IMR-90 (cell line): Measurements from ENCODE around the gene CSKMT. TPM values are rescaled to one million over a fixed set of nuclear protein-coding genes. Genes with fewer than 3 reads are reported as not detected.

ENCODE experiments used
- ATAC-seq: fragments of 200-7000 bp; cut with Tn5 transposase; 2 replicates; pipeline ENCODE4 v1.9.1; 2020; ENCODE audit warnings: low read depth, mild to moderate bottlenecking, moderate library complexity
- BruUV-seq: library from RNA; stranded (reverse); fragments of 400-500 nt; replicated peaks from 2 replicates; lab custom pipeline; 2021; lab: Mats Ljungman, UMichigan
- CTCF ChIA-PET: fragments of 300-600 bp; formaldehyde crosslinking; extraction: SDS; loops from one replicate; lab custom pipeline; 2021; ENCODE audit warnings: antibody characterized with exemption; lab: Yijun Ruan, JAX
- POLR2A ChIA-PET: fragments of 300-600 bp; sonication (Branson Sonifier 250); formaldehyde crosslinking; loops from one replicate; lab custom pipeline; 2022; ENCODE audit warnings: antibody characterized with exemption; ENCODE audit not compliant: unreplicated experiment; lab: Charles Lee
- DNase-seq: peaks from one replicate; pipeline ENCODE4 v3.0.0; 2013
- H2AFZ ChIP-seq: replicated peaks from 2 replicates; pipeline ENCODE3; 2013; ENCODE audit warnings: low read length, mild to moderate bottlenecking; ENCODE audit not compliant: poor library complexity
- H2AK5ac ChIP-seq: 2 replicates; pipeline ENCODE4 v1.6.1; 2013; ENCODE audit warnings: low read depth, low read length, inconsistent platforms
- H2AK9ac ChIP-seq: replicated peaks from 2 replicates; pipeline ENCODE3; 2013; ENCODE audit warnings: mild to moderate bottlenecking, low read depth, low read length, moderate library complexity; ENCODE audit not compliant: poor library complexity
- H2BK120ac ChIP-seq: 2 replicates; pipeline ENCODE4 v1.6.1; 2013; ENCODE audit warnings: low read depth, low read length, inconsistent platforms
- H2BK15ac ChIP-seq: 3 replicates; pipeline ENCODE4 v1.6.1; 2013; ENCODE audit warnings: low read depth, low read length, inconsistent platforms
- H2BK20ac ChIP-seq: 2 replicates; pipeline ENCODE4 v1.6.1; 2013; ENCODE audit warnings: low read depth, mild to moderate bottlenecking, inconsistent platforms, low read length, moderate library complexity
- H2BK5ac ChIP-seq: 2 replicates; pipeline ENCODE4 v1.6.1; 2013; ENCODE audit warnings: mild to moderate bottlenecking, low read depth, low read length, inconsistent platforms; ENCODE audit not compliant: poor library complexity, severe bottlenecking
- H3K14ac ChIP-seq: replicated peaks from 2 replicates; pipeline ENCODE4 v1.6.1; 2013; ENCODE audit warnings: low read depth, low read length, inconsistent platforms
- H3K18ac ChIP-seq: 2 replicates; pipeline ENCODE4 v1.6.1; 2013; ENCODE audit warnings: low read depth, low read length, control low read depth
- H3K23ac ChIP-seq: 2 replicates; pipeline ENCODE4 v1.6.1; 2013; ENCODE audit warnings: low read depth, low read length, inconsistent platforms
- H3K27ac ChIP-seq: 2 replicates; pipeline ENCODE4 v1.5.1; 2013; ENCODE audit warnings: mild to moderate bottlenecking, control low read depth, low read length; ENCODE audit not compliant: insufficient read depth
- H3K27me3 ChIP-seq: 2 replicates; pipeline ENCODE4 v1.6.1; 2013; ENCODE audit warnings: low read length; ENCODE audit not compliant: control insufficient read depth, insufficient read depth
- H3K36me3 ChIP-seq: 2 replicates; pipeline ENCODE4 v1.6.1; 2013; ENCODE audit warnings: low read length, mixed read lengths; ENCODE audit not compliant: control insufficient read depth, insufficient read depth
- H3K4ac ChIP-seq: 2 replicates; pipeline ENCODE4 v1.6.1; 2013; ENCODE audit warnings: low read depth, low read length, inconsistent platforms
- H3K4me1 ChIP-seq: 2 replicates; pipeline ENCODE4 v1.6.1; 2013; ENCODE audit warnings: low read length, mixed read lengths; ENCODE audit not compliant: control insufficient read depth, insufficient read depth
- H3K4me2 ChIP-seq: 2 replicates; pipeline ENCODE4 v1.6.1; 2013; ENCODE audit warnings: low read depth, mild to moderate bottlenecking, control low read depth, low read length, moderate library complexity
- H3K4me3 ChIP-seq: 2 replicates; pipeline ENCODE4 v1.5.1; 2013; ENCODE audit warnings: low read depth, mild to moderate bottlenecking, control low read depth, low read length, moderate library complexity; ENCODE audit not compliant: insufficient read depth
- H3K56ac ChIP-seq: 2 replicates; pipeline ENCODE4 v1.6.1; 2013; ENCODE audit warnings: low read length, inconsistent platforms; ENCODE audit not compliant: insufficient read depth; ENCODE audit errors: extremely low read depth
- H3K79me1 ChIP-seq, 2 experiments: 2 replicates each; pipeline ENCODE4 v1.6.1; 2013; ENCODE audit warnings: low read length in 2 of 2, inconsistent platforms in 1 of 2, low read depth in 1 of 2
- H3K9ac ChIP-seq: 2 replicates; pipeline ENCODE4 v1.6.1; 2013; ENCODE audit warnings: low read depth, low read length, control low read depth
- H3K9me1 ChIP-seq: 2 replicates; pipeline ENCODE4 v1.6.1; 2013; ENCODE audit warnings: low read length, inconsistent platforms; ENCODE audit not compliant: insufficient read depth
- H3K9me3 ChIP-seq: 2 replicates; pipeline ENCODE4 v1.6.1; 2013; ENCODE audit warnings: low read length; ENCODE audit not compliant: control insufficient read depth, insufficient read depth
- H4K20me1 ChIP-seq: 2 replicates; pipeline ENCODE4 v1.6.1; 2013; ENCODE audit warnings: low read length, inconsistent platforms; ENCODE audit not compliant: insufficient read depth
- H4K5ac ChIP-seq: 2 replicates; pipeline ENCODE4 v1.6.1; 2013; ENCODE audit warnings: mild to moderate bottlenecking, low read depth, low read length, control low read depth
- H4K8ac ChIP-seq, 2 experiments: 2 replicates each; pipeline ENCODE4 v1.6.1; 2013; ENCODE audit warnings: low read depth in 2 of 2, low read length in 2 of 2, control low read depth in 1 of 2, inconsistent platforms in 1 of 2
- H4K91ac ChIP-seq: 2 replicates; pipeline ENCODE4 v1.6.1; 2013; ENCODE audit warnings: low read depth, low read length, inconsistent platforms; ENCODE audit not compliant: insufficient read depth
- BHLHE40 ChIP-seq: fragments of 150-350 bp; IDR thresholded peaks from 2 replicates; pipeline ENCODE4 v1.6.1; 2016; ENCODE audit warnings: mild to moderate bottlenecking, low read depth, low read length
- CEBPB ChIP-seq: IDR thresholded peaks from 2 replicates; pipeline ENCODE4 v1.6.1; 2012; ENCODE audit warnings: low read depth, low read length, improper control_type of control experiment
- CHD1 ChIP-seq: IDR thresholded peaks from 2 replicates; pipeline ENCODE4 v1.6.1; 2012; ENCODE audit warnings: low read depth, low read length, improper control_type of control experiment
- FOS ChIP-seq: fragments of 150-350 bp; IDR thresholded peaks from 2 replicates; pipeline ENCODE4 v1.6.1; 2016; ENCODE audit warnings: low read depth, low read length
- MAFK ChIP-seq: IDR thresholded peaks from 2 replicates; pipeline ENCODE4 v1.6.1; 2012; ENCODE audit warnings: low read depth, low read length, improper control_type of control experiment
- MAZ ChIP-seq: IDR thresholded peaks from 2 replicates; pipeline ENCODE4 v1.6.1; 2012; ENCODE audit warnings: low read depth, mild to moderate bottlenecking, low read length, improper control_type of control experiment, moderate library complexity, borderline replicate concordance
- NFE2L2 ChIP-seq: fragments of 150-350 bp; IDR thresholded peaks from 2 replicates; pipeline ENCODE4 v1.6.1; 2016; ENCODE audit warnings: low read depth, mild to moderate bottlenecking, low read length
- POLR2A ChIP-seq: IDR thresholded peaks from 2 replicates; pipeline ENCODE4 v1.6.1; 2012; ENCODE audit warnings: mild to moderate bottlenecking, low read depth, low read length
- RAD21 ChIP-seq: IDR thresholded peaks from 2 replicates; pipeline ENCODE4 v1.6.1; 2012; ENCODE audit warnings: low read length, improper control_type of control experiment
- RCOR1 ChIP-seq: IDR thresholded peaks from 2 replicates; pipeline ENCODE4 v1.6.1; 2012; ENCODE audit warnings: mild to moderate bottlenecking, low read length, improper control_type of control experiment; ENCODE audit not compliant: insufficient replicate concordance
- RFX5 ChIP-seq: IDR thresholded peaks from 2 replicates; pipeline ENCODE4 v1.8.0; 2012; ENCODE audit warnings: low read depth, mild to moderate bottlenecking, low read length, moderate library complexity
- SMC3 ChIP-seq: fragments of 150-350 bp; IDR thresholded peaks from 2 replicates; pipeline ENCODE4 v1.6.1; 2016; ENCODE audit warnings: low read depth, mild to moderate bottlenecking, antibody characterized with exemption, low read length, moderate library complexity
- WGBS, 2 experiments: methylation state at CpG; one replicate each; pipeline versions ENCODE4 v1.1.5 to v1.1.7; 2013; ENCODE audit warnings: missing lambda C conversion rate in 2 of 2; ENCODE audit not compliant: insufficient read length in 1 of 2; ENCODE audit errors: extremely low coverage in 2 of 2; 5-methylcytosine and 5-hydroxymethylcytosine counted together
- dilution Hi-C: fragments of 300-500 bp; cut with HindIII; formaldehyde crosslinking; loops from one replicate; pipeline ENCODE4 v1.14.3; 2018; ENCODE audit warnings: low sequenced_read_pairs; ENCODE audit not compliant: unreplicated experiment
- in situ Hi-C: fragments of 300-500 bp; cut with MboI; formaldehyde crosslinking; loops from 3 replicates; pipeline ENCODE4 v1.14.3; 2019; ENCODE audit warnings: low sequenced_read_pairs, inconsistent platforms, mixed read lengths
- intact Hi-C: fragments of 100-400 bp; cut with micrococcal nuclease; formaldehyde crosslinking; loops from 2 replicates; pipeline ENCODE4 v1.10.0; 2022
- polyA plus RNA-seq, 3 experiments: library from polyadenylated mRNA; depleted of rRNA; stranded (reverse); fragments of >200 nt; gene quantifications; 2 replicates each; pipeline ENCODE4 v1.2.3, GENCODE V29; 2012; ENCODE audit warnings: low replicate concordance in 1 of 3
- total RNA-seq: library from RNA; depleted of rRNA; stranded (reverse); fragments of >200 nt; gene quantifications from 2 replicates; pipeline ENCODE4 v1.2.3, GENCODE V29; 2012
- TF ChIP-seq, protein P1 (sequence below): conservative IDR thresholded peaks from 2 replicates; pipeline ENCODE4 v1.5.1; 2012; ENCODE audit warnings: mild to moderate bottlenecking, low read depth, low read length, improper control_type of control experiment
- TF ChIP-seq, protein P2 (sequence below): fragments of 150-350 bp; IDR thresholded peaks from 2 replicates; pipeline ENCODE4 v1.6.1; 2016; ENCODE audit warnings: low read depth, mild to moderate bottlenecking, low read length, moderate library complexity, borderline replicate concordance
- TF ChIP-seq, protein P3 (sequence below): fragments of 150-350 bp; IDR thresholded peaks from 2 replicates; pipeline ENCODE4 v1.6.1; 2017; ENCODE audit warnings: mild to moderate bottlenecking, antibody characterized with exemption, low read length, low read depth

Gene CSKMT
- total and polyA plus RNA-seq, 2 of the 4 experiments (the other 2 are of a cell fraction) = 5.3 to 7.9 TPM

DNA sequence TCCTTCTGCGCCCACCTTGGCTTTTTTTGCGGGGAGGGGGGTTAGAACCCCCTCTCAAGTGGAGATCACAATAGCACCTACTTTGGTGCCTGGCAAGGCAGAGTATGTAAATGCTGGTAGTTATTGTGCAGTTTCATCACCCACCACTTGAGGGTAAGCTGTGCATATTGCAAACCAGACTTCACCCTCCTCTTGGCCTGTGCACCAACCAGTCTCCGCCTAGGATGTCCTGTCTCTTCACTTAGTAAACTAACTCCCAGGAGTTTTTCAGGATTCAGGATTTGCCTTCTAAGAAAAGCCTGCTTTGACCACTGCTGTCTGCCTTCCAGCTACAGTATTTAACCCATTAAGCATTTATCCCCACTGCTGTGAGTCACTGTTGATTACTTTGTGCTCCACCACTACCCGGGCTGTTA, 15.7 kb downstream of the CSKMT start:
- CTCF ChIA-PET = interaction anchor here (0.7 to 2.0 kb wide), 7 partner anchors 9 to 286 kb away, joined by 3 to 11 read pairs (median 5); partner anchors contain the start of gene LRRN4CL
- POLR2A ChIA-PET = interaction anchor here (0.8 to 1.6 kb wide), 6 partner anchors 8 to 28 kb away, joined by 3 to 10 read pairs (median 4); partner anchors contain the start of genes C11orf98, CSKMT, INTS5 and LBHD1
- peak overlapping the region; percentile 31; the same call in 1 of the 2 replicates for H3K4ac ChIP-seq
- no peak overlapping the region for H3K4me2 ChIP-seq
- peaks cover 5 to 23% of the 10 kb centered on the region in 2 experiments; a peak in 3 of 4 replicates for H3K79me1 ChIP-seq
- H3K14ac ChIP-seq = no peak overlapping the region
- peak overlapping the region; percentile 66 for H4K91ac ChIP-seq
- H3K4me3 ChIP-seq = no peak overlapping the region
- H2BK15ac ChIP-seq = no peak overlapping the region
- peak; percentile 87 for DNase-seq
- peaks cover 15% of the 10 kb centered on the region for H3K36me3 ChIP-seq
- H2AFZ ChIP-seq = peak overlapping the region; percentile 87
- peak overlapping the region; percentile 92 for H2AK9ac ChIP-seq
- peaks cover 8% of the 10 kb centered on the region for H3K4me1 ChIP-seq
- H2BK20ac ChIP-seq = 0 out of 2 replicates have a peak overlapping the region, but pooled peaks have one; percentile 26
- H3K56ac ChIP-seq = no peak overlapping the region
- no peaks in the 10 kb centered on the region for H3K9me3 ChIP-seq
- H3K27ac ChIP-seq = peak overlapping the region; percentile 12; the same call in 1 of the 2 replicates
- BruUV-seq = no TSS peak
- intact Hi-C loops = loop anchor here (2.0 kb wide), 1 partner anchor 14 kb away; no protein-coding TSS in a partner anchor
- no peak overlapping the region for H3K18ac ChIP-seq
- H2AK5ac ChIP-seq = no peak overlapping the region
- peak overlapping the region in 1 of 2 experiments; percentile 54; a peak in 2 of 4 replicates for H4K8ac ChIP-seq
- H3K9ac ChIP-seq = no peak overlapping the region
- ATAC-seq = peak; percentile 93
- dilution Hi-C loops = no loop called here
- H4K5ac ChIP-seq = peak overlapping the region; percentile 59; the same call in 1 of the 2 replicates
- H2BK120ac ChIP-seq = peak overlapping the region; percentile 20; the same call in 1 of the 2 replicates
- in situ Hi-C loops = no loop called here
- peak overlapping the region; percentile 40 for H2BK5ac ChIP-seq
- H3K27me3 ChIP-seq = no peaks in the 10 kb centered on the region
- H4K20me1 ChIP-seq = no peaks in the 10 kb centered on the region
- WGBS, 2 experiments = no CpG with 5 or more reads among the region's 4 CpGs
- H3K23ac ChIP-seq = no peak overlapping the region
- H3K9me1 ChIP-seq = peaks cover 4% of the 10 kb centered on the region; the same call in 1 of the 2 replicates
- TF ChIP-seq CHD1 (no peak), RAD21 (peak; percentile 61), FOS (no peak), MAZ (no peak), NFE2L2 (no peak), SMC3 (peak; percentile 43), RCOR1 (no peak), CEBPB (peak; percentile 54; the same call in 1 of the 2 replicates), POLR2A (no peak), RFX5 (no peak), BHLHE40 (no peak), MAFK (no peak)
- TF ChIP-seq, protein P1, sequence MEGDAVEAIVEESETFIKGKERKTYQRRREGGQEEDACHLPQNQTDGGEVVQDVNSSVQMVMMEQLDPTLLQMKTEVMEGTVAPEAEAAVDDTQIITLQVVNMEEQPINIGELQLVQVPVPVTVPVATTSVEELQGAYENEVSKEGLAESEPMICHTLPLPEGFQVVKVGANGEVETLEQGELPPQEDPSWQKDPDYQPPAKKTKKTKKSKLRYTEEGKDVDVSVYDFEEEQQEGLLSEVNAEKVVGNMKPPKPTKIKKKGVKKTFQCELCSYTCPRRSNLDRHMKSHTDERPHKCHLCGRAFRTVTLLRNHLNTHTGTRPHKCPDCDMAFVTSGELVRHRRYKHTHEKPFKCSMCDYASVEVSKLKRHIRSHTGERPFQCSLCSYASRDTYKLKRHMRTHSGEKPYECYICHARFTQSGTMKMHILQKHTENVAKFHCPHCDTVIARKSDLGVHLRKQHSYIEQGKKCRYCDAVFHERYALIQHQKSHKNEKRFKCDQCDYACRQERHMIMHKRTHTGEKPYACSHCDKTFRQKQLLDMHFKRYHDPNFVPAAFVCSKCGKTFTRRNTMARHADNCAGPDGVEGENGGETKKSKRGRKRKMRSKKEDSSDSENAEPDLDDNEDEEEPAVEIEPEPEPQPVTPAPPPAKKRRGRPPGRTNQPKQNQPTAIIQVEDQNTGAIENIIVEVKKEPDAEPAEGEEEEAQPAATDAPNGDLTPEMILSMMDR = peak; percentile 65
- TF ChIP-seq, protein P2, sequence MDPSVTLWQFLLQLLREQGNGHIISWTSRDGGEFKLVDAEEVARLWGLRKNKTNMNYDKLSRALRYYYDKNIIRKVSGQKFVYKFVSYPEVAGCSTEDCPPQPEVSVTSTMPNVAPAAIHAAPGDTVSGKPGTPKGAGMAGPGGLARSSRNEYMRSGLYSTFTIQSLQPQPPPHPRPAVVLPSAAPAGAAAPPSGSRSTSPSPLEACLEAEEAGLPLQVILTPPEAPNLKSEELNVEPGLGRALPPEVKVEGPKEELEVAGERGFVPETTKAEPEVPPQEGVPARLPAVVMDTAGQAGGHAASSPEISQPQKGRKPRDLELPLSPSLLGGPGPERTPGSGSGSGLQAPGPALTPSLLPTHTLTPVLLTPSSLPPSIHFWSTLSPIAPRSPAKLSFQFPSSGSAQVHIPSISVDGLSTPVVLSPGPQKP = no peak
- TF ChIP-seq, protein P3, sequence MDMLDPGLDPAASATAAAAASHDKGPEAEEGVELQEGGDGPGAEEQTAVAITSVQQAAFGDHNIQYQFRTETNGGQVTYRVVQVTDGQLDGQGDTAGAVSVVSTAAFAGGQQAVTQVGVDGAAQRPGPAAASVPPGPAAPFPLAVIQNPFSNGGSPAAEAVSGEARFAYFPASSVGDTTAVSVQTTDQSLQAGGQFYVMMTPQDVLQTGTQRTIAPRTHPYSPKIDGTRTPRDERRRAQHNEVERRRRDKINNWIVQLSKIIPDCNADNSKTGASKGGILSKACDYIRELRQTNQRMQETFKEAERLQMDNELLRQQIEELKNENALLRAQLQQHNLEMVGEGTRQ = no peak
